Stimulated activated CD8-positive, alpha-beta memory T cell treated with anti-CD3 and anti-CD28 coated beads, Interleukin-2, amount 100 ng/mL, for 48 hours (primary cell): ENCODE results near the gene MDN1.
"Not testable (repeated sequence)": the region's sequence is repeated elsewhere in the genome, so short reads cannot be mapped to it uniquely, and the experiment has no call there.

Experiments used
- DNase-seq, 2 donors: peaks; one replicate each; pipeline ENCODE4 v3.0.0-alpha.2; 2020; ENCODE audit warnings: low read depth in 2 of 2

The MDN1 gene

DNA sequence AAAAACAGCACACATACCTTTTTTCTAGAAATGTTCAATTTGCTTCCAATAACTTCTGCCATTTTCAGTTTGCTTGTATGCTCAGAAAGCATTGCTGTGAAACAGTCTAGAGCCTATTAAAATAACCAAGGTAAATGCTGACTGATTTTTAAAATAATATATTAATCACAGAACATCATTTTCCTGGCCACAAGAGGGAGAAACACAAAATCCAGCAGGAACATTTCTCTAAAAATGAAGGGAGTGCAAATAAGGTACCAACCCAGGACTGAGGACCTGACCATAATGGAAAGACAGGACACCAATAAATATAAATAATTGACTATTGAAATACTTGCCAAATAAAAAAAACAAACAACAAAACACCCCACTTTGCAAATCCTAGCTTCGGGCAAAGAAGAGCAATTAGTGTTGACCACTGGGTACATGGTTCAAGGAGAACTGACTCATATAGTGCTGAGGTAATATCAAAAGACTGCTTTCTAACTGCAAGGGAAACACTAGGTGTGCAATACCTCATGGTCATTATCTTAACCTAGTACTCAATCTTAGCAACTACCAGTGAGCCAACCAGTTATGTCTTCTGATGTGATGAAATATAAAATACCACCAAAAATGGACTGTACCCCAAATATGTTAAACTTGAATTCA is 42.9 kb downstream of the MDN1 start:
- DNase-seq = no peak

DNA sequence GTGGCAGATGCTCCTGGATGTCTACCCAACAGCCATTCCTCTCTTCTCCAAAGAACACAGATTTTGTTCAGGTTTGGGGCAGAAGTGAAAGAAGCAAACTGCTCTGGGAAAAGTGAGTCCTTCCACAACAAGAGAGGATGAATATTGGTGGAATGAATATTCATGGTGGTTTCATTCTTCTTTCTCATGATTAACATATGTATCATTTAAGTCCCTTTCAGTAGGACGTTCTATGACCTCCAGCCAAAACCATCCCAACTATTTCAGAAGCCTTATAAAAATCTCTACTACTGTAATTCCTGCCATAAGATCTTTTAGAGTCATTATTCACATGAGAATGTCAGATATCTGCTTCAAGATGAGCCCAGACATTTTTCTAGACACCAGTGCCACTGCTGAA is 44.4 kb downstream of the MDN1 start:
- DNase-seq = no peak

DNA sequence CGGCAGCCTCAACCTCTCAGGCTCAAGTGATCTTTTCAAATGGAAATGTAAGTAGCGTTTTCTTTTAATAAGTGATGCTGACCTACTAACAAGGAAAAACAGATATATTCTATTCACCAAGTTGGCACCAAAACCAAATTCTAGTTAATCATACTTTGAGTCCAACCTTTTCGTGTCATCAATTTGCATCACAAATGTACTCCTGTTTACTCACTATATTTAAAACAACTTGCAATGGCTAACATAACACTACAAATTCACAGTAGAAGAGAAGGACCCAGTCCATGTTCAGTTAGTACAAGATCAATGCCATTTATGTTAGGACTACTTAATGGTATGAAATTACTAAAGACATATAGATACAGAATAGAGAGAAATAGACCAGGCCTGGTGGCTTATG is 50.0 kb downstream of the MDN1 start:
- no peak for DNase-seq

DNA sequence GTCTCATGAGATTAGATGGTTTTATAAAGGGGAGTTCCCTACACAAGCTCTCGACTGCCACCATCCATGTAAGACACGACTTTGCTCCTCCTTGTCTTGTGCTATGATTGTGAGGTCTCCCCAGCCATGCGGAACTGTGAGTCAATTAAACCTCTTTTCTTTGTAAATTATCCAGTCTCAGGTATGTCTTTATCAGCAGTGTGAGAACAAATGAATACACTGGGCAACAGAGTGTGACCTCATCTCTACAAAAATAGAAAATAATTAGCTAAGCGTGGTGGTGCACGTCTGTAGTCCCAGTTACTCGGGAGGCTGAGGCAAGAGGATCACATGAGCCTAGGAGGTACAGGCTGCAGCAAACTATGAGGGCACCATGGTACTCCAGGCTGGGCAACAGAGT is 51.3 kb downstream of the MDN1 start:
- DNase-seq = no peak

DNA sequence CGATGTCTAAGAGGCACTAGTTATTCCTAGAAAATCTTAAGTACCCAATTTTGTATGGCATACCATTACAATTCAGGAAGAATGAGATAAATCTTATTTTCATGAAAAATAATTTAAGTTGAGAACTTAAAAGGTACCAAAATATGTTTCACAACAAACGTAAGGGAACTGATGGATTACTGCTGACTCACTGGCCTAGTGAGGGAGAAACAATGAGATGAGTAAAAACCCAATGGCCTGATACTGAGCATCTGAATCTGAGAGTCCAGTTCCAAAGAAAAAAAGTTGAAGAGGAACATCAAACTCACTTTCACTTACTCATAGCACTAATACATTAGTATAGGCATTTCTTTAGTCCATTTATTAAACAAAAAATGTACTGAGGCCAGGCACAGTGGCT is 56.0 kb downstream of the MDN1 start:
- DNase-seq = no peak

DNA sequence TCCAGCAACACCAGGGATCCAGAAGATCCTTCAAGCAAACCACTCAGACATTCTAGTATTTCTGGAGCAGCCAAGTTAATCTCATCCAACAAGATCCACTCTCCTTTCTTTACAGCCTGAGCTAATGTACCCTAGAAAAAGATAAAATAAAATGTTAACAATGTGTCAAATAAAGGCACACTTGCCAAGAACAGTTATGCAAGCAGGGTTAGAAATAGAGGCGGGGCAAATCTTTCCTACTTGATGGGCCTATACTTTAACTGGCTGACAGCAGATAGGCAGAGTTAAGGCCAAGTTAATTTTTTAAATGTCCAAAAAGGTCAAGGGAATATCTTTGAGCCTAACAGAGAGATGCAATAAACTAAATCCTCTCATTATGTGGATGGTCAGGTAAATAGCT is 60.8 kb downstream of the MDN1 start:
- DNase-seq = no peak

DNA sequence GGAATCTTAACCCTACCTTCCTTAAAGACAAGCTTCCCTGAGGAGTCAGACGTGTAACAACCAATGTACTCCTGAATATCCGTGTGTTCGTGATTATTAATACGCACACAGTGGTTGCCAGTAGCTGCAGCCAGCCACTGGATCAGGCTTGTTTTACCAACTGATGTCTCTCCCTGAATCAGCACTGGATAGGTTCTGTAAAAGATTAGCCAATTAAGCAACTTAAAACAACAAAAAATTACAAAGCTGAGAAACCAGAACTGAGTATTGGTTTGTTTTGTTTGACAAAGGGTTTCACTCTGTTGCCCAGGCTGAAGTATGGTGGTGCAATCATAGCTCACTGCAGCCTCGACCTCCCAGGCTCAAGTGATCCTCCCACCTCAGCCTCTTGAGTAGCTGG is 69.3 kb downstream of the MDN1 start:
- DNase-seq = no peak

DNA sequence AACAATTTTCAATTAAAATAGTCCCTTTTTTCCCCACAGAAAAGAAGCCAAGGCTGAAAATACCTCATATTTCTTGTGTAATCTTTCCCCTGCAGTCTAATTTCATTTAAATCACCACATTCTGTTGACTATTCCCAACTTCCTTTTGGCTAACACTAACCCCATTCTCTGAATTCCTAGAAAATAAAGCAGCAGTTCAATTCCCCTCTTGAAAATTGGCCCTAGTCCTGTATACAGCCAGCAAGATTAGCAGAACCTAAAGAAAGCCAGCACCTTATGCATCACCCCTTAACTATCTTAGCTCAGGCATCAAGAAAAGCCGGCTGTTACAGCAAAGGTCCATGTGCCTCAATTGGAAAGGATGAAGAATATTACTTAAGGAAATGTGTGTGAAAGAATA is 69.7 kb downstream of the MDN1 start:
- DNase-seq = no peak

DNA sequence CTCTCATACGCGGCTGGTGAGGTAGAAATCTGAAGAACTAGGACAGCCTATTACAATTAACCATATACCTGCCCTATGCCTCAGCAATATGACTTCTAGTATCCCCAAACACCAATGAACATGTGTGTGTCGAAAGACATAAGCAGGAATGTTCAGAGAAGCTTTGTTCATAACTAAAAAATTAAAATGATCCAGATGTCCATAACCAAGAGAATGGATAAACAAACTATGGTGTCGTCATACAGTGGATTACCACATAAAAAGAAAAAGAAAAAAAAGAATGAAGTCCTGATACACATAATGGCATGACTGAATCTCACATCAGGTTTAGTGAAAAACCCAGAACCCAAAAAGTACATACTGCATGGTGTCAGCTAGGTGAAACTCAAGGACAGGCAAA is 73.9 kb downstream of the MDN1 start:
- no peak for DNase-seq

DNA sequence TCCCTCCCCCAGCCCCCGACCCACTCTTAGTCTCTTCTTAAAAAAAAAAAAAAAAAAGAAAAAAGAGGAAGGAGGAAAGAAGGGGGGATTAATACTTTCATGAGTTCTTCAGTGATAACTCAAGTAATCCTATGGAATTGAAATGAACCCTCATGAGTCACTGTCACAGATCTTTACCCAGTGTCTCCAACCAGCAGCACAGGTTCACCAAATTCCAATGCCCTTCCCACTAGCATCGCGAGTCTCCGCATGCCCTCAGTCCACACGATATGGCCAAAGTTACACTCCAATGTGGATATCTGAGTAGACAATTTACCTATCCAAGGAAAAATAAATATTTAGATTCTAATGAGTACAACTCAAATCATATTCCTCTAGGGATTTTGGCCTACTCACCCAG is 74.5 kb downstream of the MDN1 start:
- no peak for DNase-seq

DNA sequence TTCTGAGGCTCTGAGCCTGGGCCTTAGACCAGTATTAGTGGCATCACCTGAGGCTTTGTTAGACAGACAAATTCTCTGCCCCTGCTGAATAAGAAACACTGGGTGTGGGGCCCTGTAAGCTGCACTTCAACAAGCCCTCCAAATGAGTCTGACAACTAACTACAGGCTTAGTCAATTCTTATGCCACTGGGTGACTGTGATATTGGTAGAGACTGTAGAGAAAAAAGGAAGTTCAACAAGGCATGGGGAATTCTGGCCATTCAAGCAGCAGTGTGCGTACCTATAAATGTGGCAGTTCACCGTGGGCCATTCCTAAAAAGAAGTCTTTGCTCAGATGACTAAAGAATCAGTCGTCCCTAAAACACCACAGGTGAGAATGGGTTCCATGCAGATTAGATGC is 82.7 kb downstream of the MDN1 start:
- no peak for DNase-seq

DNA sequence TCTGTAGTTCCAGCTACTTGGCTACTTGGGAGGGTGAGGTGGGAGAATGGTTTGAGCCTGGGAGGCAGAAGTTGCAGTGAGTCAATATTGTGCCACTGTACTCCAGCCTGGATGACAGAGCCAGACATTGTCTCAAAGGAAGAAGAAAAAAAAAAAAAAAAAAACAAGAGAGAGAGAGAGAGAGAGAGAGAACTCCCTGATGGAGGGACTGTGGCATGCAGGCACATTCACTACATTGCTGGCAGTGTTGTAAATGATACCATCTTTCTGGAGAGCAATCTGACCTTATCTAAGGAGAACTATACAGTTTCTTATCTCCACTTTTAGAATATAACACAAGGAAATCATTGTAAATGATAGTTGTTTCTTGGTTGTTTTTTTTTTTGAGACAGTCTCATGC is 85.1 kb downstream of the MDN1 start:
- DNase-seq = no peak

DNA sequence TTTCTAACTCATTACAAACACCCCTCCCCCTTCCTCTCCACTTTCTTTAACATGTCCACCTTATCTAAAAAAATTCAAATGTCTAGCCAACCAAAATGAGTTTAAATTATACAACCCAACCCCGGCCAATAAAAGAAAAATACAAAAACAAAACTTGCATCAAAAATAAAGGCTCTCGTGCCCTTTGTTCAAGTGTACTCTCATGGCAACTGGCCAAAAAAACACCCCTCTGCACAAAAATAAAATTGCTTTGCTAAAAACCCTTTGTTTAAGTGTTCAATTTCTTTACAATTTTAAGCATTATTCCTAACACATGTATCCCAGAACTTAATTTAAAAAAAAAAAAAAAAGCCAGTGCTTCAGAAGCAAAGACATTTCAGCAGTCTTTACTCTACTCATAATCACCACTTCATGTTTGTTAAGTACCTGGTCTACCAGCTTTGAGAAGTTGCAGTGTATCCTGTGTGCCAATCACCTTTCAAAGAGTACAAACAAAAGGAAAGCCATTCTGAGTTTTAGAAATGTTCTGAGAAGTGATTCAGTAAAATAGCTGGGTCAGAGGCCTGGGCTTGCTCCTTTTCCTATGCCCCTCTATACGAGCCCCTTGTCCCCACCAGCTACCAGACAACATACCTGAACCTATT is 87.5 kb downstream of the MDN1 start:
- DNase-seq = no peak

DNA sequence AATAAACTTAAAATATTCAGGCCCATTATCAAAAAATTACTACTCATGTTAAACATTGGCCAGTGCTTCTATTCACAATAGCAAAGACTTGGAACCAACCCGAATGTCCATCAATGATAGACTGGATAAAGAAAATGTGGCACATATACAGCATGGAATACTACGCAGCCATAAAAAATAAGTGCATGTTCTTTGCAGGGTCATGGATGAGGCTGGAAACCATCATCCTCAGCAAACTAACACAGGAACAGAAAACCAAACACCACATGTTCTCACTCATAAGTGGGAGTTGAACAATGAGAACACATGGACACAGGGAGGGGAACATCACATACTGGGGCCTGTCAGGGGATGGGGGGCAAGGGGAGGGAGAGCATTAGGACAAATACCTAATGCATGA is 88.3 kb downstream of the MDN1 start:
- DNase-seq = not testable (repeated sequence)

DNA sequence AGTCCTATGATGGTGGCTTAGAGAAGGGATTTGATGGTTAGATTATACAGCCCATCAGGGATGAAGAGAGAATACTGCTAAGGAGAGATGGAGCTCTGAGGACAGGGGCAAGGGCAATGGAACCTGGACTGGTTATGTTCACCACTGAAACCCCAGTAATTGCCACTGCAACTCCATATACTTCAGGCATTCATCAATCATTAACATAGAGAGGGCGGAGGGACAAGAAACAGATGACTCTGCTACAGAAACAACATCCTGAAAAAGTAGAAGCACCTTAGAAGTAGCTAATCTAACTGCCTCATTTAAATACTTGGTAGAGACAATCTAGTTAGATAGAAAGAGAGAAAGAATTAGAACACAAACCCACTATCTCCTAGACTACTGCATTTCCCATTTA is 89.8 kb downstream of the MDN1 start:
- DNase-seq = no peak

DNA sequence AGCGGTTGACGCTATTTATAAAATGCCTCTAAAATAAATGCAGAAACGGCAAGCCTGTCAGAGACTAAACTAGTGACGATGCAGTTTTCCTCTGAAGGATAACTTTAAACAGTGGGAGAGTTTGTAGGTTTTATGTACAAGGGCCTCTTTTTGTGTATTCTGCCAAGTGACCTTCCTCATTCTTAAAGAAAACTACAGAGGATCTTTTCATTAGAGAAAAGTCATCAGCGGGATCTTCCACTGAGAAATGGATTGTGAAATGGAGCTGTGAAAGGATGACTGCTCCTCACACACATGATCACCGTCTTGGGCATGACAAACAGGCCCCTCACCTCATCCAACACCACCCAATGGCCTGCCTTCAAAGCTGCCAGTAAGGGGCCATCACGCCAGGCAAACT is 92.1 kb downstream of the MDN1 start:
- no peak for DNase-seq

DNA sequence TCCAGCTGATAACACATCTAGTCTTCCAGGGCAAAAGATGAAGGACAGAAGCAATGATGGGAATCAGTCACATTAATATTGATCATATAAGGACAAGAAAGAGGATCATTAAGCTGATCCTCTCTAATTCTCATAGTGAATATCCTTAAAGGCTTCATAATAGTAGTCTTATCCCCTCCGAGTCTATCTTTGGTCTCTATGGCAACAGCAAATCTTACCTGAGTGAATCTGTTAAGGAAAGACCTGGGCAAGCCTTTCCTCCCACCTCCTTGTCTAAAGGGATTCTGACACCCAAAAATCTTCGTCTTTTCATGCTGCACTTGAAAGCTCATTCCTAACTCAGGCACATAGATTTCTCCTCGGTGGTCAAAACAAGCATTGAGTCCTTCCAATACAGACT is 94.6 kb downstream of the MDN1 start:
- no peak for DNase-seq

DNA sequence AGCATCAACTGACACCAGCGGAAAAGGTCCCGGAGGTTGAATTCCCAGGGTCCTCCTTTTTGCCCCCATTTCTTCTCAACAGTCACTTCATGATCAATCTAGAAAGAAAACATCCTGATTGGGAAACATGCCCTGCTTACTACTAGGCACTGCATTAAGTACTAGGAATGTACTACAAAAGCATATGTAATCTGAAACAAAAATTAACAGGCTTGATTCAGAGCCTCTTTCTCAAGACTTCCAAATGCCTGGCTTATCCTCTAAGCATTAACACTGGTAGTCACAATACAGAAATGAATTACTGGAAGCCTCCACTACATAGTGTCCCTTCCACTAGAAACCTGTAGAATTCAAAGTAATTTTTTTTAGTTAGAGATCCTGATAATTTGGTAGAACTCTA is 96.5 kb downstream of the MDN1 start:
- DNase-seq = no peak

DNA sequence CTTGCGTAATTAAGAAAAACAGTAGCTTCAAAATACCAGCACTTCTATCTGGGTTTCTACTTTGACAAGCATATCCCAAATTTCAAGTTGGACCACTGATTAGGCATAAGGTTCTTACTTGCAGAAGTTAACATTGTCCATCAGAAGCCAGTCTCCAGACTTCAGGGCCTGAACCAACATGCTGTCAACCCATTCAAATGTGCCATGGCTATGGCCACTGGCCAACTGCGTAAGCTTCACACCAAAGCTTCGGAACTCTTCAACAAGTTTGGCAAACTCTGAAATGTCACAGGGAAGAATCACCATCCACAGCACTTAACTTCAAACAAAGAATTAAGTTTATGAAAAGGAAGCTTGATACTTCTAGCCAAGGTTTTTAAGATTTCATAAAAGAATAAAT is 103.1 kb downstream of the MDN1 start:
- DNase-seq = no peak

DNA sequence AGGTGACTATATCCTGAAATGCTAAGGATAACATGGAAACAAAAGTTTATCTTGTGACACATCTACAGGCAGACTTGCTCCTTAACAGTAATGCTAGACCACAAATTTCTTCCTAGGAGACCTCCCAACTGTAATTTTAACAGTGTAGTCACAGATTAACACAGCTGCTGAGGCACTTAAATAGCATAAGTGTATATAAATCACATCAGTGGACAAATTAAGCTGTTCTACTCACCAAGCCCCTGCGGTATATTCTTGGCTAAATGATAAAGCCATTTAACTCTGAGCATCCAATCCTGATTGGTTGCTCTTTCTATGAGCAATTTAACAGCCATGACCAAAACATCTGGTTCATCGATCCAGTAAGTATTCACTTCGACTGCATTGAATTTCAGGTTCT is 107.8 kb downstream of the MDN1 start:
- no peak for DNase-seq

DNA sequence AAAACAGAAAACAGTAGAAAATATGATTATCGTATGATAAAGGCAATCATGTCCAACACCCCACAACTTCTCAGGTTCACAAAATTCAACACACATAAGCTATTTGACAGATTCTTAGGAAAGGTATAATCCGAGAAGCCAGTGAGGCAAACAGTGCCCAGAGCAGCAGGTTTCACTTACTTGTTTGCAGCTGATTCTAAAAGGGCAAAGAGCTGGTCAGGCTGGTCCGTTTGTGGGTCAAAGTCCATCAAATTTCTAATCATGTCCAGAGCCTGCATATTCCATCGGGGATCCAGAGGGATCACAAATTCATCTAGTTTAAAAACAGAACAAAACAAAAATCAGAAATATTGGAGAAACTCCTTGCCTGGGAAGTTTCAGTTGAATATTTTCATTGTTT is 111.3 kb downstream of the MDN1 start:
- DNase-seq = no peak

DNA sequence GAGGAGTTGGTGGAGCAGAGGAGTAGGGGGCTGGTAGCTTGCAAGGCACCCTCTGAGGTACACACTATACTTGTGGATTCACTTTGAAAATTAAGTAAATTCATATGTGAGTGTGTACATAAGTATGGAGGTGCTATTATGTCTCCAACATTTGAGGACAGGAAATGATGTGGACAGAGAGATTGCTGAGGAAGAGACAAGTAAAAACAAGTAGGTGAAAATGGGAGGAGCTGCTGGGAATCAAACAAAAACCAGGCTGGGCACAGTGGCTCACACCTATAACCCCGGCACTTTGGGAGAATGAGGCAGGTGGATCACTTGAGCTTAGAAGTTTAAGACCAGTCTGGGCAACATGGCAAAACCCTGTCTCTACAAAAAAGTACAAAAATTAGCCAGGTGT is 111.8 kb downstream of the MDN1 start:
- no peak for DNase-seq

DNA sequence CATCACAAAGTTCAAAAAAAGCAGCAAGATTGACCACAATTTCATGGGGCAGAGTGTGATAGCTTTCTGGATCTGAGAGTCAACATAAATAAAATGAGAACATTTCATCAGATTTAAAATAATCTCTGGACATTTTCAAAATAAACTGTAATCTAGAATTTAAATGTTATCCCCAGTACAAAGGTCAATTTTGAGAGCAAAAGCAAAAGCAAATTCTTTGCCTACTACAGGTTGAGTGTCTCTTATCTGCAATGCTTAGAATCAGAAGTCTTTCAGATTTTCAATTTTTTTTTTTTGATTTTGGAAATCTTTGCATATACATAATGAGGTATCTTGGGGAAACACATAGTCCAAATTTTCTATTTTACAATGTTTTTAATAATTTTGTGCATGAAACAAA is 113.5 kb downstream of the MDN1 start:
- no peak for DNase-seq

DNA sequence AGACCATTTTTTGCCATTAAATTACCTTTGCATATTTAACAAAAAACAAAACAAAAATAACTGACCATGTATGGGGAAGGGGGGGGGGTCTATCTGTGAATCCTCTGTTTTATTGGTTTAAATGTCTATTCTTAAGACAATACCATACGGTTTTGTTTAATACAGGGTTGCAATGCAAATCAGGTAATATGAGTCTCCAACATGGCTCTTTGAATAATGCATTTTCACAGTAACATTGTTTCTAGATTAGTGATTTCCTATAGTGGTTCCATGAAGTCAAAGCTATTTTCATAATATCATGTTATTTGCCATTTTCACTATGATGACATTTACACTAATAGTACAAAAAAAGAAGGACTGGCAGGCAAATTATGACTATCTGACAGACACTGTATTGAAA is 116.3 kb downstream of the MDN1 start:
- no peak for DNase-seq
